T-helper 1 cell (primary cell): ENCODE results near the gene MAP3K8.

Source experiments
- DNase-seq, 5 donors: peaks; one replicate each; pipeline ENCODE4 v3.0.0-alpha.2; 2012 to 2020

Gene MAP3K8

DNA sequence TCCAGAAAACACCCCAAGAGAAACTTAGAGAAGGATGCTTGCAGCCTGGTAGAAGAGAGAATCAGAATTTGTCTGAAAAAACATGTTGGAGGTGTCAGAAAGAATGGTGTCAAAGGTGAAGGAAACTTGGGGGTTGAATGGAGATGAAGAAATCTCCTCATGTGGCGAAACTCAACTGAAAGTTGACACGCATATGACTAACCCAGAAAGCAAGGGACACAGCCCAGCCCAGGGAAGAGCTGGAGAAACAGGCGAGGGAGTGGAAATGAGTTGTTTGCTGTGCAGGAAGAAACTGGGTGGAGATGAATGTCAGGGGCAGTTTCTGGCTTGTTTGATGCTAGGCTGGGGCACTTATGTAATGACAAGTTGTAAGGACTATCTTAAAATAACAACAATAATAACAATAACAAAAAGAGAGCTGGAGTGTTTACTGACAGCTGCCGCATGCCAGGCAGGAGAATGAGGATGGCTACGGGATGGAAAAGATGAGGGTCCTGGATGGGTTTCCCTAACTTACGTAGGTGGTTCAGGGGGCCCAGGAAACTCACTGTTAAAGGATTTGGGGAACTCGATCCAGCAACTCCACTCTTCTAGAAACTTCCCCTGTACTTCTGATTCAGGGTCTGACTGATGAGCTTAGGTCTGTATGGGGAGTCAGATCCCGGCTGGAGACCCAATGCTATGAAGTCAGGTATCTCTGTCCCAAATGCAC lies 57.4 kb downstream of the MAP3K8 start:
- DNase-seq, result no peak

DNA sequence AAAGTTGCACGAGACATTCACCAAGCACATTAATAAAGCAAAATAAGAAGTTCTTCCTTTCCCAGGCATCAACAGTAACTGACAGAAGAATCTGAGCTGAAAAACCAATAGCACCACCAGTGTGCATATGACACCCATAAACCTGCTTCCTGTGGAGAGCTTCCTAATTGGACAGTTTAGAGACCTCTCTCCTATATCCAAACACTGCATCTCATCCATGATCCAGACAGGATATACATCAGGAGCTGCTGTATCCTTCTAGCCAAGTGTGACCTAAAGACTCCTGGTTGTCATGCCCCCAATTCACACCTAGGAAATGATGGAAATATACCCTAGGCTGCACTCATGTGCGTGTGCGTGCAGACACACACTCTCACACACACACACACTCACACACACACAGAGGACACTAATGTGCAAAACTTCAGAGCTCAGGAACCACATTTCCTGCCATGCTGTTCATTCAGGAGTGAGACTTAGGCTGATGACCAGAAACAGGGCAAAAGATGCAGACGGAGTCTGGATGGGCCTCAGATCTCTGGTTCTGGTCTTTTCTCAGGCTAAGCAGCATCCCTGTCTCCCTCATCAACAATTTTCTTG lies 58.0 kb downstream of the MAP3K8 start:
- peak in 1 of 5 donors; percentile 30 for DNase-seq

DNA sequence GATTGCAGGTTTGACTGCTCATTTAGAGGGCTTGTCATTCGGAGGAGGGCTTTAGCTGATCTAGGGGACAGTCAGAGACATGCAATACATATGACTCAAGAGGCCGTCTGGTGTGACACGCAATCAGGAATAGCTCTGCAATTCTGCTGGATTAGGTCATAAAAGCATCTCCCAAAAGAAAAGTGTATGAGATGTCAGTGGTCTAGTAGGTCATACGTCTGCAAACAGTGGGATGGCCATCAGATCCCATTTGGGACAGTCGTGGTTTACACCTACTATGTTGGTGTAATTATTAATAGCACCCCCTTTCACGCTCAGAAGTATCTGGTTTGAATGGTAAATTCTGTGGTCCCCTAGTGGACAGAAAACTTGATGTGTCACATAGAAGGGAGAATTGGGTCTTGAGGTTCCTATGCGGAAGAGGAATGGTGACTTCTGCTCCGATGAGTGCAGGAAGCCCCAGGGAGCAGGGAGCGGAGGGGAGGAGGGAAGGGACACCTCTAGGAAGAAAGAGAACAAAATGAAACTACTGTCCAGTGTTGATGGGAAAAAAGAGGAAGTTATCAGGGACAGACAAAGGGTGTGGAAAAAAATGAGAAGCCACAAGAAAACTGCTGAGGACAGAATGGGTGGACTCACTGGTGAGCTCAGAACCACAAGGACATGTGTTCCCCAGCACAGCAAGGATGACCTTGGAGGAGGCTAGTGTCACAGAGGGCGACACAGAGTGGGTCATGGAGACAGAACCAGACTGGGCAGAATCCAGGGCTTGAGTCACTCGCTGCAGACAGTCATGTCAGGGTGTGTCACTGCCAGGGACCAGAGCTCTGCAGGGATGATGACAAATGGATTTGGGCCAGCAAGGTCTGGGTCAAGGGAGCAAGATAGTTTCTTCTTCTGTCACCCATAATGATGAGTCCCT lies 59.9 kb downstream of the MAP3K8 start:
- DNase-seq, result no peak

DNA sequence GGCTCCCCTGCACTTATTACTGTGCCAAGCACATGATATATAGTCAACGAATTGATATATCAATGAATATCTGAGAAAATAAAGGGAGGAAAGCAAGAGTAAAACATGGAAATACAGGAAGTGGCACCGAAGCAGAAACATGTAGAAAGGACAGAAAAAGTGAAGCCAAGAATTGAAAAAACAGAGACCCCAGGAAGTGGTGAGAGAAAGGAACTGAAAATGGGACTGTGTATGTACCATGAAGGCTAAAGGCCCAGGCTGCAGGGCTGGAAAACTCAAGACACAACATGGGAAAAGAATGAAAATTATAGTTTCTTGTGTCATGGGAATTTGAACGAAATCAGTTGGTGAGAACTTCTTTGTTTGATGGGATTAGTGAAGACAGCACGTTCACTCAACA lies 60.6 kb downstream of the MAP3K8 start:
- DNase-seq, result no peak

DNA sequence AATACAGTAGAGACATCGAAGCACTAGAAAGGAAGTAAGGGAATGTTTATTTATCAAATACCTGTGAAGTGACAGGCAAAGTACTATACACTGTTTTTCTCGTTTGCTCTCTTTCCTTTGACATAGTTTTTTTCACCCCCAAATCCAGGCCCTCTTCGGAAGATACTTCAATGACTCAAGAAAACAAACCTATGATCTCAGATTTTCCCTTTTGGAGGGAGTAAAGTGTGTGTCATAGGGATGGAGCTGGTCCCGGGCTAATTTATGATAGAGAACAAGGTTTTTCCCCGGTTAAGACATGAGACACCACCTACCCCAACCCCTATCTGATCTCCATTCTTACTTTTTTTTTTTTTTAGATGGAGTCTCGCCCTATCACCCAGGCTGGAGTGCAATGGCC lies 61.7 kb downstream of the MAP3K8 start:
- no peak for DNase-seq

DNA sequence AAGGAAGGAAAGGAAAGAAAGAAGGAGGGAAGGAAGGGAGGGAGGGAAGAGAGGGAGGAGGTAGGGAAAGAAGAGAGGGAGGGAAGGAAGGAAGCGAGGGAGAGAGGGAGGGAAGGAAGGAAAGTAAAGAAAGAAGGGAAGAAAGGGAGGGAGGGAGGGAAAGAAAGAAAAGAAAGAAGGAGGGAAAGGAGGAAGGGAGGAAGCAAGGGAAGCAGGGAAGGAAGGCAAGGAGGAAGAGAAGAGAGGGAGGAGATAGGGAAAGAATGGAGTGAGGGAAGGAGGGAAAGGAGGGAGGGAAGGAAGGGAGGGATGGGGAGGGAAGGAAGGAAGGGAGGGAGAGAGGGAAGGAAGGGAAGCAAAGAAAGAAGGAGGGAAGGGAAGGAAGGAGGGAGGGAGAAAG lies 65.8 kb downstream of the MAP3K8 start:
- no peak for DNase-seq

DNA sequence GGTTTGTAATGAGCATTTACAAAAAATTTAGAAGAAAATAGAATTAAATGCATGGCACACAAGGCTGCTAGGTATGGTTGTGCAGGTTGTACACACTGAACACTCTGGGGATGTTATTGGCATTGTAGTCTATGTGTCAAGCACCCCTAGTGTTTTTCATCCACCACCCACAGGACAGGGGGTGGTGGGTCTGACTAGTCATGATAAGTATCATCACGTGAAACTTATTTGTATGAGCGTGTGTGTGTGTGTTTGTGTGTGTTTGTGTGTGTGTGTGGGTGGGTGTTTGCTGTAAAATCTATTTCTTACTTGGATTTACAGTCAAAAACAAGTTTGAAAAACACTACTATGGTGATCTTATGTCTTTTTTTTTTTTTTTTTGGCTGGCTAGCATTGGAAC lies 66.5 kb downstream of the MAP3K8 start:
- DNase-seq, result no peak

DNA sequence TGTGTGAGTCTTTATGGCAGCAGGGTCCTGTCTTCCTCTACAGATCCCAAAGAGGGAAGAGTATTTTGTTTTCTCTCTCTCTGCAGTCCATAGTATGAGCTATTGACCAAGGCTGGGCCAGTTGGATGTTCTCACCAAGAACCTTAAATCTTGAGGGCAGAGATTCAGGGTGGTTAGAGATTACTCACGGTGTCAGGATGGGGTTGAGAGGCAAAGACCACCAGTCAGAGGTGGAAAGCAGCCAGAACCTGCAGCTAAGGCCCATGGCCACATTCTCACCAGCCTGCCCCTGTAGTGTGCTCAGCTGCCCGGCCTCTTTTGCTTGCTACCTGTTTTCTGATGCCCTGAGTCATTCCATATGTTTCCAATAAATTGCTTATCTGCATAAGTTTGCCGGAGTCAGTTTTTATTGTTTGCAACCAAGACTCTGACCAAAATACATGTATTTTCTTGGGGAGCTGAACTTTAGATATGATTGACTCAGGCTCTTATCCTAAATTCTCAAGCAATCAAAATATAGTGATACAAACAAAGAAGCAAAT lies 67.0 kb downstream of the MAP3K8 start:
- no peak for DNase-seq

DNA sequence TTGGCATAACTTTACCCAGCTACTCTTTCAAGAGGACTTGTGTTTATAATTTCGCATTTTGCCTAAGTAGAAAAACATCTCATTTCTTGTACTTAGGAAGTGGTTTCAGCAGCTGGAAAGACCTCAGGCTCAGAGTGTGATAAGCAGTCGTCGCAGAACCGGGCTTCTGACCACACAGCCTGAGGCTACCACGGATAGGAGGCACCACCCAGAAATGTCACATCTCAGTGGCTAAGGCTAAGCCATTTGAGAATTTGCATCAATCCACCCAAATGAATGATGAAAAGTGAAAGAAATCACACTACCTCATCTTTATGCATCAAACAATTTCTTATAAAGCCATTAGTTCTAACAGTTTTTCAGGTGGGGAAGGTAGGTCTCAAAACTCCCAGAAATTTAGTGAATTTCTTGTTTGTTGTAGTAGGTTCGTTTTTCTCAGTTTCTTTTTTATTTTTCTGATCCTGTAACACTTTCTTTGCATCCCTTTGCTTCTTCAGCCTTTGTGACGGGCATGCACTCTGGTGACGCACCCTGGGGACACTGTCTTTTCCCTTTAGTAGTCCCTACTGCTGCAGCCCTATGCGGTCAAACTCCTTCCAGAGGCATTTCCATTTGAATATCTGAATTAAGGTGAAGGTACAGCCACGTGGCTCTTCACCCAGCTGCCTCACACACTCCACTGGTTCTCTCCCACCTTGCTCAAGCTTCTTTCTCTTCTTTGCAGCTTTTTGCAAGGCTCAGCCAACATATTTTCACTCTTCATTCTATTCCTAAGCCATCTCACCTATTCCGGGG lies 68.5 kb downstream of the MAP3K8 start:
- DNase-seq, result peak in 2 of 5 donors; percentile 19 to 93

DNA sequence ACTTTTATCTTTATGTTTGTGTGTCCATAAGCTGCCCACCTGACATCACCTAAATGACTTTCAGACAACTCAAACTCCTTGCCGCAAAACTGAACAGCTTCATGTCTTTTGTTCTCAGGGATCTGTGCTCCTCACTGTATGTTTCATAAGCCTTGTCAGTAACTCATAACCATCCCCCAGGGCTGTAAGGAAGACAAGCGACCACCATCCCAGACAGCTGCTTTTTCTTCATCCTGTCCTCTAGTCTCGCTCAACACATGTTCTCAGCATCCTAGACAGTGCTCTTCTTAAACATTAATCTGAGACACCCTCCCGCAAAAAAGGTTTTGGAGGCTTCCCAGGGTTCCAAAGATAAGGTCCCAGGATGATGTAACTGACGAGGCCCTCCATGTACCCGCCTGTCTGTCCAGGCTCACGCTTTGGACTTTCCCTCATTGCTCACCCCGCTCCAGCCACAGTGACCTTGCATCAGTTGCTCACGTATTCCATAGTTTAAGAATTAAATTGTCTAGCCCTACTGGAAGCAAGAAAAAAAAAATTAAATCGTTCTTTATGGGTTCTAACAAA lies 69.8 kb downstream of the MAP3K8 start:
- DNase-seq, result no peak

DNA sequence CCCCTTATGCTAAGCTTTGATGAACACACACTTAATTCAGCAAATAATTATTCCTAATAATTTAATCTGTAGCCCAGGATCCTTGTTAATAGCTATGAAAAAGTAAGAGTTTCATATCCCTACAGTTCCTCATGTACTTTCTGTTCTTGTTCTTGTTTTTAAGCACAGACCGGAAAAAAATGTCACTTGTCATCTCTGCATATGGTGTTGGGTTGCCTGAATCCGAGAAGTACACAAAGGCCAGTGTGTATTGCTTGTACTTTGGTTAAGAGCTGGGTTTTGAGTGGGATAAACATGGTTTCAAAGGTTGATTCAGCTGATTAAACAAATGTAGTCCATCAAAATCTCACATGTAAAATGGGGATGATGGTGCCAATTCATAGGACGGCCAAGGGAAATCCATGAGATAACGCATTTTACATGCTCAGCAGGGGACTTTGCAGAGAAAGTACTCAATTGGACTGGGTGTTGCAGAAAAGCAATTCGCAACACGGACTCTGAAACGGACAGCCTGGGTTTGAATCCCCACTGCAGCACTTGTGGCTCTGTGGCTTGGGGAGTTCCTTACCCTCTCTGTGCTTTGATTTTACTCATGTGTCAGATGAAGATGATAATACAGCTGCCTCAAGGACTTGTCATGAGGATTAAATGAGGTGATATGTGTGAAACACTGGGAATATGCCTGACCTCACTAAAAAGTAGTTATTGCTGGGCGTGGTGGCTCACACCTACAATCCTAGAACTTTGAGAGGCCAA lies 71.7 kb downstream of the MAP3K8 start:
- no peak for DNase-seq

DNA sequence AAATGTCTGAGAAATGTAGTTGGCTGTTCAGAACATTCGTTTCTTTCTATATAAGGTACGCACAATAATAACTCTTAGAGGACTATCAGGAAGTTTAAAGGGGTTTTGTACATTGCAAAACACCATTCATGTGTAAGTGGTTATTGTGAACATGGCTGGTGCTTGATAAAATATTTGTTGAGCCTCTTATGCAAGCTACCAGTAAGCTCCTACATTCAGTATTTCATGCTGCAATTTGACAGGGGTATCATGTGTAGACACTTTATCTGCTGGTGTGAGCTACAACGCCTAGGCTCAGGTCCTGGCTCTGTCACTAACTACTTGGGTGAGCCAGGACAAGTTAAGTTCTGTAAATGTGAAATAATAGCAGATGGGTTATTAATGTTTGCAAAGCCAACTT lies 75.5 kb downstream of the MAP3K8 start:
- DNase-seq, result no peak

DNA sequence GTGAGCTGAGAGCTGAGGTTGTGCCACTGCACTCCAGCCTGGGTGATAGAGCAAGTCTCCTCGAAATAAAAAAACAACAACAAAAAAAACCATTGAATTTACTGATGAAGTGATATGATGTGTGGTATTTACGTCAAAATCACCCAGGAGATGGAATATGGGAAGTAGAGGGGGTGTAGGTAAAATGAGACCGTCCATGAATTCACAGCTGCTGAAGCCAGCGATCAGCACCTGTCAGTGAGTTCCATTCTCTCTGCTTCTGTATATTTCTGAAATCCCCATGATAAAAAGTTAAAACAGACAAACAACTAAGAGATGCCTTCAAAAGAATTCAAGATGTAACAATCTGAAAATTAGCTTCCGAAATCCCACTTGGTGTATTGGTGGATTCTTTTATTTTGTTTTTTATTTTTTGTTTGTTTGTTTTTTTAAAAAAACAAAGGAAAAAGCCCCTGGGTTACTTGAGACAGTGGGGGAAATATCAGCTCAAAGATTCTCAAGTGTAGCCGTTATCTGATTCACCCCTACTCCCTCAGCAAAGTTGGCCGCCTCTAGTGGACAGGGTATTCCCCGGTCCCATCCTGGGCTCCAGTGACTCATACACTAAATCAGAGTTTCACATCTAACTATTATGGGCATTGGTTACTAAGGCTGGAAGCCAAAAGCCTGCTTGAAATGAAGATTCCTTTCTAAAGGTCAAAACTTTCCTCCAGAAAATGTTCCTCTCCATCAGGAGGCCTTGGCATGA lies 76.4 kb downstream of the MAP3K8 start:
- peak in 1 of 5 donors; percentile 60 for DNase-seq

DNA sequence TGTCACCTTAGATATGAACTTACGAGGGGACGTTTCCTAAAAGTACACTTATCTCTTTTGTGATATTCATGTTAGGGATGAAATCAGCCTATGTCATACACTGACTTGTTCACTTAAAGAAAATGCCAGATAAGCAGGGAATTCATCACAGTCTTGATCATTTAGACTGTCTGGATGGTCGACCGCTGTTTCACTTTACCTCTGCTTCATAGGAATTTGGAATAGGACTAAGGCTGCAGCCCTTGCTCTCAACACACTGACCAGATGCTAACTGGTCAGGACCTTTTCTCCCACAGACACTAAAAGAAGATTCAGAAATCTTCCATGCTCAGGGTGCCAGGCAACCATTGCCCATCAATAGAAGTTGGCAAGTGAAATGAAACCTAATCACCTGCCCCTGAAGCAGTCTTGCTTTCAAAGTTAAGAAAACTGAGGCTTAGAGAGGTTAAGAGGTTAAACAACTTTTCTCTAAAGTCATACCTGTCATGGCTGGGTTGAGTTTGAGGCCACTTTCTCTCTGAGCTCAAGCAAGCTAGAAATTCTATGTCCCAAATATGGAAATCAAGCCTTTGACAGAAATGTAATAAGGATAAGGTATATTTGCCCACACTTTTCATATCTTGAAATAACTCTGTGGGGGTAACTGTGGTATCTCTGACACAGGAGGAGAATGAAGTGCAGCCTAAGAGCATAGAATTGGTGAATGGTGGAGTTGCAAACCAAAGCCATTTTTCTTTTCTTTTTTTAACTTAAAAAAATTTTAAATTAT lies 77.1 kb downstream of the MAP3K8 start:
- no peak for DNase-seq
